ENCODE measurements around the gene SPATA16.

DNA sequence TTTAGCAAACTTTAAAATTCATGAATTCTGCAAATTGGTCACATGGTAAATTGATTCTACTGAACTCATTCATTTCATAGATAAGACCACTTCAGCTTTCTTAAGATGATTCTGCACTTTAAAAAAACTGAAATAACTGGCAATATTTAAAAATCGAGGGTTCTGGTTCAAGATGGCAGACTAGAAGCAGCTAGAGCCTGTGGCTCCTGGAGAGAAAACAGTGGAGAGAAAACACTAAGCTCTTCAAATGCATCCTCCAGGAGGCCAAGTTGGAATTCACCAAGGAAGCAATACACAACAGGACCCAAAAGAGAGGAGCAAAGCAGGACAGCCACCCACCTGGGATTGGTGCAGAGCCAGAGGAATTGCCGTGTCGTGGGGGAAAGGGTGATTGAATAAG, 132.1 kb downstream of the SPATA16 start:
- TF ChIP-seq POLR2A (IDR thresholded peaks at IDR 0.05): no peak
- TF ChIP-seq, protein P1, sequence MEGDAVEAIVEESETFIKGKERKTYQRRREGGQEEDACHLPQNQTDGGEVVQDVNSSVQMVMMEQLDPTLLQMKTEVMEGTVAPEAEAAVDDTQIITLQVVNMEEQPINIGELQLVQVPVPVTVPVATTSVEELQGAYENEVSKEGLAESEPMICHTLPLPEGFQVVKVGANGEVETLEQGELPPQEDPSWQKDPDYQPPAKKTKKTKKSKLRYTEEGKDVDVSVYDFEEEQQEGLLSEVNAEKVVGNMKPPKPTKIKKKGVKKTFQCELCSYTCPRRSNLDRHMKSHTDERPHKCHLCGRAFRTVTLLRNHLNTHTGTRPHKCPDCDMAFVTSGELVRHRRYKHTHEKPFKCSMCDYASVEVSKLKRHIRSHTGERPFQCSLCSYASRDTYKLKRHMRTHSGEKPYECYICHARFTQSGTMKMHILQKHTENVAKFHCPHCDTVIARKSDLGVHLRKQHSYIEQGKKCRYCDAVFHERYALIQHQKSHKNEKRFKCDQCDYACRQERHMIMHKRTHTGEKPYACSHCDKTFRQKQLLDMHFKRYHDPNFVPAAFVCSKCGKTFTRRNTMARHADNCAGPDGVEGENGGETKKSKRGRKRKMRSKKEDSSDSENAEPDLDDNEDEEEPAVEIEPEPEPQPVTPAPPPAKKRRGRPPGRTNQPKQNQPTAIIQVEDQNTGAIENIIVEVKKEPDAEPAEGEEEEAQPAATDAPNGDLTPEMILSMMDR (IDR thresholded peaks at IDR 0.05): no peak

Data from suprapubic skin (tissue), 3 donors.